Activated naive CD4-positive, alpha-beta T cell treated with anti-CD3 and anti-CD28 coated beads, Interleukin-2, amount 50 U/mL, for 16 hours (primary cell): ENCODE measurements around the gene UBR4.

ENCODE experiments used
- DNase-seq: peaks from one replicate; pipeline ENCODE4 v3.0.0-alpha.2; 2020

The UBR4 gene

DNA sequence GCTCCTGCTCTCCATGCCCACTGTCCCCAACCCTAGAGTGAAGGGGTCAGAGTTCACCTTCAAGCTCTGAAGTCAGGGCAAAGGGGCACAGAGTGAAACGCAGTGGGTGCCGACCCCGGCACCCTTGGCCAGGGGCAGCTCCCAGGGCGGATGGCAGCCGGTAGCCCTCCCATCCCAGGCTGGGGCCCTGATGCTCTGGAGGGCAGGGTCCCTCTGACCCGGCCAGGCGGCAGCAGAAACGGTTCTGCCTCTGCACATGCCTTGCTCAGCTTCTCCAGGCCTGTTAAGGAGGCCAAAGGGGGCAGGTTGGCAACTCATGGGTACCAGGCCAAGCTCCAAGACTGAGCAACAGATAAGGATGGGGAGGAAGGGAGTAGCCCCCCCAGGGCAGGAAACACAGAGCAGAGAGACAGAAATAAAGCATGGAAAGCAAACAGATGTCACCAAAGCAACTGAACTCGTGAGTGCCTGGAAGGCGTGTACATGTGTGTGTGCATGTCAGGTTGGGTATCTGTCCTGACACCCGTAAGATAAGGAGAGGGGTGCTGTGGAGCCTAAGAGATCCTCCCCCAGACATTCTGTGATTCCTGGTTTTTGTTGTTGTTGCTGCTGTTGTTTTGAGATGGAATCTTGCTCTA, 141.3 kb downstream of the UBR4 start:
- no peak for DNase-seq

DNA sequence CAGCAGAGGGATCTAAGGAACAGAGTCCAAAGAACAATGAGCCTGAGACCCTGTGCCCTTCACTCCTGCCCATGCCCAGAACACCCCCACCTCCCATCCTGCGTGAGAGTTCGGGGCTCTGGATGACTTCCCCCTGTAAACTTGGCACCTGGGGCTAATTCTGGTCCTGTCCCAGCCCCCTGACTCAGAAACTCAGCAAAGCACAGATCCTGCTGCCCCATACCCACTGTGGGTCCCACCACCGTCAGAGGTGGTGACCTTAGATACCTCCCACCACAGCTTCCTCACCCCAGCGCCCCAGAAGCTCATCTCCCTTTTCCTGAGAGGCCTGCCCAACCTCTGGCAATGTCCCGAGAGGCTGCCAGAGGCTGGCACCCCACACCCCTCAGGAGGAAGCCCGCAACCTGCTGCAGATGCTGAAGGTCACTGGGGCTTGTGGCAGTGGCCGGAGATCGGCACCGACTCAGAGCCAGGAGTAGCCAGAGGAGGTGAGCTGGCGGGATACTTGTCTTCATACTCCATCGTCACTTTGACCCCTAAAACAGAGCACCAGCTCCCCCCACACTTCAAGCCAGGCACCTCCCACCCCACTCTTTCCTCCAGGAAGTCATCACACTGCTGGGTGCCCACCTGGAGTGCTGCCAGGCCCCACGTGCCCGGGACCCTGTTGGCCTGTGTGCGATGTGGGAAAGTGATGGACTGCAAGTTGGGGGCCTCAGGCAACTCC, 142.0 kb downstream of the UBR4 start:
- DNase-seq, result no peak

DNA sequence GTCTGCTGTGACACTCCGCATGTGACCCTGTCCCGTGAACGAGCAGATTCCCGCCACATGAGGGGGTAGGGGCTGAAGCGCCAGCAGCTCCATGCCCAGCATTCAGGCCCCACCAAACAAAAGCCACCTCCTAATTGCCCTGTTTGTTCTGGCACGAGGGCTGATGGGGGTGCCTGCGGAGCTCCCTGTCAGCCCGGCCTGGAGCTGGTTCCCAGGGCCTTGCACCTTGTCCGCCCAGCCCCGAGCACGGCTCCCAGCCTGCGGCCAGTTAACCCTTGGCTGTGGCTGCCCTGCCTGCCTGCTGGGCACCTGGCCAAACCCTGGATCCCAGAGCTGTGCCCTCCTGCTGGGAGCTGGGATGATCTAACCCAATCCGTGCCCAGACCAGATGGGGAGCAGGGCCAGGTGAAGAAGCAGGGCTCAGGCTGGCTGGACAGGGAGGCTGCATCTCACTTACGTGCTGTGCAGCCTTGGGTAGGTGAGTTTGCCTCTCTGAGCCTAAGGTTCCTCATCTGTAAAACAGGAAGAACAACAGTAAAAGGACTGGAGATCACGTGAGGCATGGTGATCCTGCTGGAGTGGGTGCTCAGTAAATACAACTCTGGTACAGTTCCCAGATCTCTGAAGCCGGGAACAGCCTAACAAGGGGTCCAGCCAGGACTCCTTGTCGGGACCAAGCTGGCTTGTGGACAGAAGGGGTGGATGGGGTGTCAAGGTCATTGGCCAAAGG, 142.7 kb downstream of the UBR4 start:
- DNase-seq, result no peak

DNA sequence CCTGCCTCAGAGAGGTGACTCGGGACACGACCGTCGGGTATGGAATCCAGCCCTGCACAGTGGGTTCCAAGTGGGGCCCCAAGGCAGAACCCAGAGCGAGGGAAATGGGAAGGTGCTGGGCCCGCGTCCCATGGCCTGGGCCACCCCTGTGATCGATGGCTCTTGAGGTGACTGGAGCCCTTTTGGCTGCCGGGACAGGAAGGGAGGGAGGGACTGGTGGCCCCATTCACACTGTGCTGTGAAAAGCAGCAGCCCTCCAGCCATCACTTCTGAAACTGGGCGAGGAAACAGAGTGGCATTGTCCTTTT, 143.2 kb downstream of the UBR4 start:
- no peak for DNase-seq

DNA sequence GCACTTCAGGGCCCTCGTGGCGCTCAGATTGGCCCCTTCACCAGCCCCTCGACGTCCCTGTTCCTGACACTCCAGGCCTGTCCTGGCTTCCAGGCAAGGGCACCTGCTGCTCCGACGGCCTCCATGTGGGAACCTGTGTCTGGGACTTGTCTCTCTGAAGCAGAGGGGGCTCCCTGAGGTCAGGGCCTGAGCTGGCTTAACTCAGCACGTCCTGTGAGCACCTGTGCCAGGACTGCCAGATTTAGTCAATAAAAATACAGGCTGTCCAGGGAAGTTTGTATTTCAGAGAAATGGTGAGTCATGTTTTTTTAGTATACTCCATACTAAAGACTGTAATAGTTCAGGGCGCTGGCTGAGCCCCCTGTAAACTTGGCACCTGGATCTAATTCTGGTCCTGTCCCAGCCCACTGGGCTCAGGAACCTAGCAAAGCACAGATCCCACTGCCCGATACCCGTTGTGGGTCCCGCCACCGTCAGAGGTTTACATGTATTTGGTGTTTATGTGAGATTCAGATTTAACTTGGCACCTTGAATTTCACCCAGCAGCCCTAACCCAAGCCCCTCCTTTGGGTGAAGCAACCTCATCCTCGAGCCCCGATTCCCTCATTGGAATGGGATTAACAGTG, 143.7 kb downstream of the UBR4 start:
- DNase-seq, result no peak

DNA sequence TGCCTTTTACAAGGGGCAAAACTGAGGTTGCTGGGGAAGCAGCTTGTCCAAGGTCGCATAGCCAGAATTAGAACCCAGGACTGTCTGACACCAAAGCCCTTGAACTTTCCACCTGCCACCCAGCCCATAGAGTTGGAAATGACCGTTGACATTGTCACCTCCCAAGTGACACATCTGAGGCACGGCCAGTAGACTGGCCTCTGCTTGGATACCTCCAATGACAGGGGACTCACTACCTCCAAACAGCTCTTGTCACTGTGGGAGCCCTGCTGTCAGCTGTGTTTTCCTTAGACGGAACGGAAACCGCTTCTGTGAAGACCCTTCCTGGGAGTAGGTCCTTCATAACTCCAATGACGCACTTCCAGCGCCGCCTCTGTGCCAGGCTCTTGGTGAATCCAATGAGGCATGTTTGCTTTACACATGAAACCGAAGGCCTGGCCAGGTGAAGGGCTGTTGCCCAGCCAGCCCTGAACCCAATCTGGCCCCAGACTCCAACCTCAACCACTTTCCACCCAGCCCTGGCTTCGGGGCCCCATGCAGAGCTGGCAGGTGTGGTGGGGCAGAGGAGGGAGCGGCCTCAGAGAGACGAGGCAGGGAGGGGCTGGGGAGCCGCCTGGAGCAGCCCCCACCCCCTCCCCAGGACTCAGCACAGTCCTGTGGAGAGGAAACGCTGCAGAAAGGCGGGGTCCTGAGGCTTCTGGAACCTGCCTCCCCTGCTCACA, 144.4 kb downstream of the UBR4 start:
- DNase-seq, result no peak

DNA sequence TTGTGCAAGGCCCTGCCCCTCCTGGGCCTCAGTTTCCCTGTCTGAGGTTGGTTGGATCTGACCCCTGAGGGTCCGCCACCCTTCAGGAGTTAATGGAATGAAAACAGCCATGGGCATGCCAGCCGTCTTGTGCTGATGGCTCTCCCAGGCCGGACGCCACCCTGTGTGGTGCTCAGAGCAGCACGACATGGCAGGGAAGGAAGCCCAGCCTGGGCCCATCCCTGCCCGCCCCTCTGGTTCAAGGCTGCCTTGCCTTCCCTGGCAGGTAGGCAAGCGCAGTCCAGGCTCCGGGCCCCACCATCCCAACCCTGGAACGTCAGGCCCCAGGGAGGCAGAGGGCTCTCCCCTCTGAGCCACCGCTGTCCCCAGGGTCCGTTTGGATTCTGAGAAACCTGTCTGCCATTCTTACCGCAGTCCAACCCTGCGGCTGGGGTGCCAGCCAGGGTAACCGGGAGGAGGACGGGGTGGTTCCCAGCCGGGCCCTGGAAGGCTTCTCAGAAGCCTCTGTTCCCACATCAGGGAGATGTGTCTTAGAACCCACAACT, 145.1 kb downstream of the UBR4 start:
- no peak for DNase-seq

DNA sequence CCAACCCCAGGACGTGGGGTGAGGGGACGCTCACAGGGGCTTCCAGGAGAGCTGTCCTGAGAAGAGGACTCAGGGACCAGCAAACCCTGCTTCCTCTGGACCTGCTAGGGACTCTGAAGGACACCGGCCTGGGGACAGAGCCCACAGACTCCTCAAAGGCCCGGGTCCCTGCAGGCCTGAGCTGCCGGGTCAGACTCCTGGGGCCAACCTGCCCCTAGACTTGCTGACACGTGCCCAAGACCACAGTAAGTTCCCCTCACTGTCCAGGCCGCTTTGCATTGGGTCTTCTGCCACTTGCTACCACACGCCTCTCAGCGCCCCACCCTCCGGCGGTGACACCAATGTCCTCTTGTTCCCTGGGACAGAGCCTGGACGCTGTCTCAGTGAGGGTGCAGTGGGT, 146.9 kb downstream of the UBR4 start:
- no peak for DNase-seq

DNA sequence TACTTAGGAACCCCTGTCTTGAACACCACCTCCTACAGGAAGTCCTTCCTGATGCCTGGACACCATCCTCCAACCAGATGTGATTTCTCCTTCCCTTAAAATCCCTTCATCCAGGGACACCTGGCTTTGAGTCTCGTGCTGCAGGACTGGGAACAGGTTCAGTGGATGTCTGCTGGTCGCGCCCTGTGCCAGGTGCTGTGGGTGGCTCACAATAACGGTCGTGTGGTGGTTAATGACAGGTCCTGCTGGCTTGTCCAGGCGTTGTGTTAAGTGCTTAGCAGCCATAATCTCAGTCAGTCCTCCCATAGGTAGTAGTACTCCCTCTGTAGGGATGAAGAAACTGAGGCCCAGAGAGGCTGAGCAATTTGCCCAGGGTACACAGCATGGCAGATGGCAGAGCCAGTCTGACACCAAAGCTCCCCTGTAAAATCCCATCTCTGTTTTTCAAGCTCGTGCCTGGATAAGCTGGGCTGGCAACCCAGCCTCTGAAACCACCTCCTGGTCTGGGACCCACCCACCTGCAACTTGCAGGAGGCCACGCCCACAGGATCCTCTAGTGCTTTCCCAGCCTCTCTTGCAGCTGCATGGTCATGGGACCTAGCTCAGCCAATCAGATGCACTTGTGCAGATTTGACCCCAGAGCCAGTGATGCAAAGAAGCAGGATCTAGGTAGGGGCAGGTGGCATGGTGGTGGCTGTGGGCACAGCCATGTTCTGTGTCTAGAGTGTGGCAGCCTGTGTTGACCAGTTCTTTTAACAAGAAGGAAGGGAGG, 147.6 kb downstream of the UBR4 start:
- no peak for DNase-seq

DNA sequence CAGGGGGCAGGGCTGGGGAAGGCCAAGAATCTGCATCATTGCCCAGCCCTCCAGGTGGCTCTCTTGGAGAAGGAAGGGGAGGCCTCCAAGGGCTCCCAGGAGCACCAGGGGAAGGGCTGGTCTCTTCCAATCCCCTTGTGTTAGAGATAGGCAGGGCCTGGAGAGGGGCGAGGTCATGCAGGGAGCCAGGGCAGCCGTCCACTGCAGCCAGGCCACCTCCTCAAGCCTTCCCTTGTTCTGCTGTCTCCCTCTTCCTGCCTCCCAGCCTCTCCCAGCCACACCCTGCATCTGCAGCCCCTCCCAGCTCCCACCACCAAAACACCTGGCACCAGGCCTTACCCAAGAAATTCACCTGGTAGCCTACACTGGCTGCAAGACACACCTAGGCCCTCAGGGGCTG, 148.3 kb downstream of the UBR4 start:
- no peak for DNase-seq

DNA sequence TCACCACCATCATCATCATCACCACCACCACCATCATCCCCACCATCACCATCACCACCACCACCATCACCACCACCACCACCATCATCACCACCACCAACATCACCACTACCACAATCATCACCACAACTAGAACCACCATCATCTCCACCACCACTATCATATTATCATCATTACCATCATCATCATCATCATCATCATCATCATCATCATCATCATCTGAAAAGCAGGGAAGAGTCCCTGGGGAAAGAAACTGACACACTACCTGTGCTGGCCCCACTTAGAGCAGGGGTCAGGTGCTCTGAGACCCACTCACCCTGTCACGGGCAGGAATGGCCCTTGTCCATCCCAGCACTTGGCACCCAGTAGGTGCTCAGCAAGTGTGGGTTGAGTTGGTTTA, 148.7 kb downstream of the UBR4 start:
- no peak for DNase-seq

DNA sequence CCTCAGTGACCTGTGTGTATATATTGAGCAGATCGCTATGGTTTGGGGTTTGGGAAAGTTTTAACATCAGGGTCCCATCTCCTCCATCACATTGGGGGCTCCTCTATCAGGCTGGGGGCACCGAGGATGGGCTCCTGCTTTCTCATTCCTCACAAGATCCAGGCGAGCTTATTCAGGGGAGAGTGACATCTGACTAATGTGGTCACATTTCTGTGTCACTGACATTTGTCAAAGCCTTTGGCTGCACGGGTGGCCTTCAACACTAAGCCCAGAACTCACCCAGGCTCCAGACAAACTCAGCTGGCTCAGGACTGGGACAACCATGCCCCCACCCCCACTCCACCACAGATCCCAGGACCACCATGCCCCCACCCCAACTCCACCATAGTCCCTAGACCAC, 150.3 kb downstream of the UBR4 start:
- no peak for DNase-seq

DNA sequence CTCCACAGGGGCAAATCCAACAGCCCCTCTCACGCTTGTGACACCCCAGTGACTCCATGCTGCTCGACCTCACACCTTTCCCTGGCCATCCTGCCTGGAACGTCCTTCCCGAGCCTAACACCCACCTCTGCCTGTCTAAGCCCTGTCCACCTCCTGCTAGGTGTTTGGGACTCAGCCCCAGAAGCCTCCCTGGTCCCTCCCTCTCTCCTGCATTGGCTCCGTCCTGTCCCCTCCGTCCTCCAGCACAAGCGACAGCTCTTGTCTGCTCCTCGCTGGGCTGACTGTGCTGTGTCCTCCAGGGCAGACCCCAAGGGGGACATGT, 151.6 kb downstream of the UBR4 start:
- DNase-seq, result no peak

DNA sequence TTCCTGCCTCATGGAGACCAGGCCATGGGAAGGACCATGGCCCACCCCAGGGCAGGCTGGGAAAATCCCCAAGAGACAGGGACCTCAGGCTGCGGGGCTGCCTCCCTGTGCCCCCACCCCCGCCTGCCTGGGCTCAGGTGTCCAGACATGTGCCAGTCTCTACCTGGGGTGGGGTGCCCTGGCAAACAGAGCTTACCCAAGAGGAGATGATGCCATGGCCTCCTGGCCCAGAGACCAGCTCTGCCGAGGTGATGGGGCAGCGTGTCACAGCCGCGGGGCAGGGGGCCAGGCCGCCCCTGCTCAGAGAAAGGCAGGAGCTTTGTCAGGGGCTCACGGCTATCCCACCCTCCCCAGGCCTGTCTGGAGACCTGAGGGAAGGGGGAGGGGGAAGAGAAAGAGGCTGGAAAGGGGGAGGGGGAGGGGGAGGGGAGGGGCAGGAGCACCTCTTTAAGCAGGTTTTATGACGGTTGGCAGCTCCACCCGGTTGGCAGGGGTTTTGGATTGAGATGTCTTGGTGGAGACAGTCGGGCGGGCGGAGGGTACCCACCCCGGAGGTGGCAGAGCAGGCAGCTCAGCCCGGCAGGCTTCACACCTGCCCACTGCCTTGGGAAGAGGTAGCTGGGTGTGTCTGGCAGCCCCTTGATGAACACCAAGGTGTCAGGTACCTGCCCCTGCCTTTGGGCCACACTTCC, 152.1 kb downstream of the UBR4 start:
- DNase-seq, result no peak

DNA sequence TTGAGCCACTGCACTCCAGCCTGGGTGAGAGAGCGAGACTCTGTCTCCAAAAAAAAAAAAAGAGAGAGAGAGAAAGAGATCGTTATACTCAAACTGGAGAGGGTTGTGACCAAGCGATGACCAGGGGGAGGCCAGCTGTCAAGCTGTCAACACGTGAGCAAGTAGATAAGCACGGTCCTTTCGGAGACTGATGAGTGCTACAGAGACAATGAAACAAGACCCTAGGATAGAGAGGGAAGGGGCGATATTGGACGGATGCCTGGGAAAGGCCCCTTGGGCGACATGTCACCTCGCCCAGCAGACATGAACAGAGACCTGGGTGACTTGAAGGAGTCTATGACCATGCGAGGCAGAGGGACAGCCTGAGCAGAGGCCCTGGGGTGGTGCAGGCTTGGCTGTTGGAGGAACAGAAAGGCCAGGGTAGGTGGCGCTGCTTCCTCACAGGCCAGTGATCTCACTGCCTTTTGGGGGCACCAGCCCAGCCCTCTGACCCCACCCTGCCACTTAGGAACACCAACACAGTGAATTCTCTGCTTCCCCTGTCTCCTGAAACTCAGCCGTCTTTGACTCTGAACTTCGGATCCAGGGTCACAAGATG, 152.8 kb downstream of the UBR4 start:
- DNase-seq, result no peak

DNA sequence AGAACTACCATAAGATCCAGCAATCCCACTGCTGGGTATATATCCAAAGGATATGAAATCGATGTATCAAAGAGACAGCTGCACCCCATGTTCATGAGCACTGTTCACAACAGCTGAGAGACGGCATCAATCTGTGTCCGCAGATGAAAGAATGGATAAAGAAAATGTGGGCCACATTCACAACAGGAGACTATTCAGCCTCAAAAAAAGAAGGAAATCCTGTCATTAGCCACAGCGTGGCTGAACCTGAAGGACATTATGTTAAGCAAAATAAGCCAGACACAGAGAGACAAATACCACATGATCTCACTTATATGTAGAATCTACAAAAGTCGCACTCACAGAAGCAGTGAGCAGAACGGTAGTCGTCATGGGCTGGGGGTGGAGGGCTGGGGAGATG, 154.4 kb downstream of the UBR4 start:
- DNase-seq, result no peak

DNA sequence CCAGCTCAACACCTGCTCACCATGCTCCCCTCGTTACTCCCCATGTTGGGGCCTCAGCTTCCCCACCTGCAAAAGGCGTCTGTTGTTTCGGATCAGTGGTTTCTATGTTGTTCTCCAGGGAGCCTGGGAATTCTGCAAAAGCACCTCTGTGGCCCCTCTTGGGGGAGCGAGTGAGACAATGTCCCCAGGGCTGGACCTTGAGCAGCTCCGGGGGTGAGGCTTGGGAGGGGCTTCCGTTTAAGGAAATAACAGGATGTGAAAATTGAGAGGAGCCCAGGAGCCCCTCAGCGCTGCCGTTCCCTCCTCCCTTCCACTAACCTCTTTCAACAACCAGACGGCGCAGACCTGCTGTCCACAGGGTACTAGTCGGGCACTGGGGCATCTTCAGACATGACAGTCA, 155.1 kb downstream of the UBR4 start:
- DNase-seq, result no peak

DNA sequence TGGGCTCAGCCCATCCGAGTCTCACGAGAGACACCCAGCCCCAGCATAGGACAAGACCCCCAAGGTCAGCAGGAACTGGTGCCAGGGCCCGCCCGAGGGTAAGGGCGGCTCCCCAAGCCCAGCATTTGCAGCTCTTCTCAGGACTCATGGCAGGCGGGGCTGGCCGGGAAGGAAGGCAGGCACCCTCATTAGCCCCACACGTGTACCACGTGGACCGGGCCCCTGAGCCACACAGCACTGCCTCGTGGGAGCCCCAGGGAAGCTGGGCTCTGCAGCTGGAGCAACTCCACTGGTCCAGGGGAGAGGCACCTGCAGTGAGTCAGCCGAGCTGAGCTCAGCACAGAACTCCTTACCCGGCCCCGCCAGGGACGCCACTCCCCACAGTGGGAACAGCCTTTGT, 155.8 kb downstream of the UBR4 start:
- no peak for DNase-seq

DNA sequence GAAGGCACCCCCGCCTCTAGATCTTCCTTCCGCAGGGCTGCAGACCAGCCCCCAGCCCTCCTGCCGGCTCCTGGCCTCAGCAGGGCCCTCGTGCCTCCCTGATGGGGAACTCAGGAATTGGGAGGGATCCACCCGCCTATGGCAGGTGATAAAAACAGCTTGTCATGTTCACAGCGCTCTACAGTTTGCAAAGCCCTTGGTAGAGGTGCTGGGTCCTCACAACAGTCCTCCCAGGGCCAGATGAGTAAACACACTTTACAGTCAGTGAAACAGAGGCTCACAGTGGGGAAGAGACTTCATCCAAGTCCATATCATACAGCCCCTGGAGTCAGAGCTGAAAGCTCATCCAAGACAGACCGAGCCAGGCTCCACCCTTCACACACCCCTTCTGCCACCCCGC, 156.6 kb downstream of the UBR4 start:
- no peak for DNase-seq

DNA sequence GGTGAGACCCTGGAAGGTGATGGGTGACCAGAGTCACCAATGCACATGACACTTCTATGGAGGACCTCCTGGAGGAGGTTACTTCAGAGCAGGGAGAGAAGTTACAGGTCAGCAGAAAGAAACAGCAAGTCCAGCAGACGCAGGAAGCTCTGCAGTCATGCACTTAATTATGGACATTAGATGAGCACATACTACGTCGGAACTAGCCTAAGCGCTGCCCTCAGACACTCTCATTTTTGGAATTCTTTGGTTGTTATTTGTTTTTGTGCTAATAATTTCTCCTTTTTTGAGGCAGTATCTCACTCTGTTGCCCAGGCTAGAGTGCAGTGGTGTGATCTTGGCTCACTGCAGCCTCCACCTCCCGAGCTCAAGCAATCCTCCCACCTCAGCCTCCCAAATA, 160.3 kb downstream of the UBR4 start:
- DNase-seq, result no peak

DNA sequence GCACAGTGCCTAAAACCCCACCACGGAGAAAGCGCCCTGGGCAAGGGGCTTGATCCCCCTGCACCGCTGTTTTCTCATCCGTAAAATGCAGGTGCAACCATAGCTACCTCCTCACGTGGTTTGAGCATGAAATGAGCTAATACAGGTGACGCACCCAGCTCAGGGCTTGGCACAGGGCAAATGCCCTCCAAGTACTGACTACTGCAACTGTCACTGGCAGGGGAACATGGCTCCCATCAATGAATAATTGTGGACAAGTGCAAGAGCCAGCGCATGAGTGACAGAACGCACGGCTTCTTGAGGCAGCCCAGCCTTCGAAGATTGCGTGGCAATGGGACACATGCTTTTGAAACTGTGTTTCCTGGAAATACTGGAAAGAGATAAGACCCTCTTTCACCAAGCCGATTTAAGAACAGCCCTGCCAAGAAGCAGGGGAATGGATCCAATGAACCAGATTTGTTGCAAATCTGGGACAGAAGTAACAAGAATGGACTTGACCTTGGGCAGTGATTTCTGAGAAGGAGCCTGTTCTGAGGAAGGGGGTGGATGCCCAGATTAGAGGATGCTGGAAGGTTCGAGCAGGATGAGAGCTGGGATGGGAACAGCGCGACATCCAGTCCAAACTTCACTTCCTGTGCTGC, 160.8 kb downstream of the UBR4 start:
- DNase-seq, result no peak
